HG02943 (cell line): ENCODE data around the gene MESP2.

Experiments
- ATAC-seq: cut with Tn5 transposase; IDR thresholded peaks from one replicate; pipeline ENCODE4 v1.9.1; 2021; ENCODE audit warnings: mild to moderate bottlenecking, low read depth, moderate library complexity; ENCODE audit not compliant: unreplicated experiment

Gene MESP2

GRCh38 chr15:89812847-89813320, 36.8 kb downstream of the MESP2 start:
- ATAC-seq = no peak

- ATAC-seq = no peak
These were observed 37.4 kb downstream of the MESP2 start for GRCh38 chr15:89813381-89814111.

GRCh38 chr15:89814112-89814742, 38.1 kb downstream of the MESP2 start:
- ATAC-seq = no peak

DNA sequence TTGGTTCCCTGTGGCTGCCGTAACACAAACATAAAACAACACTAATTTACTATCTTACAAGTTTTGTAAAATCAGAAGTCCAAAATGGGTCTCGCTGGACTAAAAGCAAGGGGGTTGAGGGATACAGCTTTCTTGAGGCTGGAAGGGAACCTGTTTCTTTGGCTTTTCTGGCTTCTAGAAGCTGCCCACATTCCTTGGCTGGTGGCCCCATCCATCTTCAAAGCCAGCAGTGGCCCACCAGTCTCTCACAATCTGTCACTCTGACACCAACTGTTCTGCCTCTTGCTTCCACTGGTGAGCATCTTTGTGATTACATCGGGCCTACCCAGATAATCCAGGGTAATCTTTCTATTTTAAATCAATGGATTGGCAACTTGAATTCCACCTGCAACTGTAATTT, 39.6 kb downstream of the MESP2 start:
- ATAC-seq = no peak

- no peak for ATAC-seq
These were observed 41.7 kb downstream of the MESP2 start for GRCh38 chr15:89817701-89818280.

DNA sequence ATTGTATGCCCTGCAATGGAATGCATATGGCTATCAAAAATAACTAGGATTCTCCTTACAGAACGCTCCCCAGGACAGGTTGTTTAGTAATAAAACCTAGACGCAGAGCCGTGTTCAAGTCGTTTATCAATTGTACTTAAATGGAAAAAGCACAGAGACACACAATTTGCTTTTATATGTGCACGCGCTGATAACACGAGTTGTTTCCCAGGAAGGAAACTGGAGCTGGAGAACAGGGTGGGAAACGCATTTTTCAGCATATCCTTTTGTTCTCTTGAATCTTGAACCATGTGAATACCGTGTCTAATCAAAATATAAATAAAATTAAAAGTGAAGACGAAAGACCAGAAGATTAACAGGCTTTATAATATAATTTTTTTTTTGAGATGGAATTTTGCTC, 42.2 kb downstream of the MESP2 start:
- ATAC-seq = no peak

DNA sequence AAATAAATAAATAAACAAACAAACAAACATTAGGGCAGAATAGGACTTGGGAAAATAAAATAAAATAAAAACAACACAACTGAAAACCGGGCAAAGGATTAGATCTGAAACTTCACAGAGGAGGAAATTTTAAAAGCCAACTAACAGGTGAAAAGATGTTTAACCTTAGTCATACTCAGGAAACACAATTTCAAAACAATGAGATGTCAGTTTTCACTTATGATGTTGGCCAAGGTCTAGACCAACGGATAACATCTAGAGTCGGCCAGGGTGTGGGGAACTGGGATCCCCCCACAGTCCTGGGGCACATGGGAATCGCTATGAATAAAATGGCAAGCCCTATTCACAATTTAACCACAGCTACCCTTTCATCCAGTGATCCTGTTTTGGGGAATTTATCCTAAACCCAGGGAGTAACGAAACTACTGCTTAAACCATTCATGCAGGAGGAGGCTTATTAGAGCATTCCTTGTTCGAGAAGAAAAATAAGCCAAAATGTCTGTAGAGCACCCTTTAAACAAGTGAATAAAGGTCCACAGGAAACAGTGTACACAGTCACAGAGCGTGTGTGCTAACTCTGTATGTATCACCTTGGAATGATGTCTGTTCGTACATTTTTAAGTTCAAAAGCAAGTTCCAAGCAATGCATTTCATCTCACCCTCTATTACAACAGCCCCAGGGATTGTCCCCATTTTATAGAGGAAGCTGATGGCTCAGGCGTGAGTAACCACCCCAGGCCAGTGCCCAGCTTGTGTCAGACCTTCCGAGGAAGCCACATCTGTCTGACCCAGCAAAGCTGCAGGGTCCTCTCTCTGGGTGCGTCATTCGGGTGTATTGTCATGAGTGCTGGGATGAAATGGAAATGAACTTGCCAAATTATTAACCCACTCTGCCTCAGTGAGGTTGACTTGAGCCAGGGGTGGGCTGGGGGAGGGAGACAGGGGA, 44.8 kb downstream of the MESP2 start:
- no peak for ATAC-seq

- ATAC-seq = no peak
These were observed 45.9 kb downstream of the MESP2 start for GRCh38 chr15:89822026-89822425.

DNA sequence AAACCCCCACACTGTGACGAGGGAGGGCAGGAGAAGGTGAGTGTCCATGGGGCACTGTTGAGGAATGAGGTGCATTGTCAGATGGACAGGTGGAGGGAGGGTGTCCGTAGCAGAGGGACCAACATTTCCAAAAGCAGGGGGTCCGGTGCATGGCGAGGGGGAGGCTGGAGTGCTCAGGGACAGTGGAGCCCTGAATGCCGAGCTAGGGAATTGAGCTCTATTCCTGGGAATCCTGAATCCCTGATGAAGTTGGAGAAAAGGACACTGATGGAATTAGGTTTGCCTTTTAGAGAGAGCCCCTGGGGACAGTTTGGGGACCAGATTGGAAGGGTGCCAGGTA, 46.4 kb downstream of the MESP2 start:
- no peak for ATAC-seq

DNA sequence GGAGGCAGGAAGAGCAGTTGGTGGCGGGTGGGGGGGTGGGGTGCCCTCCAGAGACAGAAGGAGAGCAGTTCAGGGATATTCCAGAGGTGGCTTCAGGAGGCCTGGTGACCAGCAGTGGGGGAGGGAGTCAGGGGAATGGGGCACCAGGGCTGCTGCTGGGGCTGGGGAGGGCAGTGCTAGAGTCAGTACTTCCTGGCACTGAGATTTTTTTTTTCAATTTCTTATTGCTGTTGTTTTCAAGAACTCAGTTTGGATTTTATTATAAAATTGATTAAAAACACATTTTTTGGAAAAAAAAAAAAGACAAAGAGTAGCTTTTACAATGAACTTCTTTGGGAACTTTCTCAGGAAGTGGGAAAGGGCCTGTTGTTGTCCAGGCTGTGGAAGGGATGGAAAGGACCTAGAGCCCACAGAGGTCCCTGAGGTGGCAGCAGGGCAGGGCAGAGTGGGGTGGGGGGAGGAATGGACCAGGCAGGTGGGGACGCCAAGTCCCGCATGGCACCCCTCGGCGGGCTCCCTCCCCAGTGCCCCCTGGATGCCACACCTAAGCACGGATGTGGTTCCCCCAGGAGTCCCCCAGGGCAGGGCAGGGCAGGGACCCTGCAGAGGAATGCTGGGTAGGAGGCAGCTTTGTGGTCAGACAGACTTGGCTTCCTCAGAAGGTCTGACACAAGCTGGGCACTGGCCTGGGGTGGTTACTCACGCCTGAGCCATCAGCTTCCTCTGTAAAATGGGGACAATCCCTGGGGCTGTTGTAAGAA, 47.0 kb downstream of the MESP2 start:
- no peak for ATAC-seq

GRCh38 chr15:89823836-89824606, 47.9 kb downstream of the MESP2 start:
- ATAC-seq = no peak

GRCh38 chr15:89824607-89824867, 48.4 kb downstream of the MESP2 start:
- no peak for ATAC-seq

GRCh38 chr15:89825271-89825940, 49.3 kb downstream of the MESP2 start:
- ATAC-seq = no peak

GRCh38 chr15:89826671-89827655, 50.8 kb downstream of the MESP2 start:
- no peak for ATAC-seq

DNA sequence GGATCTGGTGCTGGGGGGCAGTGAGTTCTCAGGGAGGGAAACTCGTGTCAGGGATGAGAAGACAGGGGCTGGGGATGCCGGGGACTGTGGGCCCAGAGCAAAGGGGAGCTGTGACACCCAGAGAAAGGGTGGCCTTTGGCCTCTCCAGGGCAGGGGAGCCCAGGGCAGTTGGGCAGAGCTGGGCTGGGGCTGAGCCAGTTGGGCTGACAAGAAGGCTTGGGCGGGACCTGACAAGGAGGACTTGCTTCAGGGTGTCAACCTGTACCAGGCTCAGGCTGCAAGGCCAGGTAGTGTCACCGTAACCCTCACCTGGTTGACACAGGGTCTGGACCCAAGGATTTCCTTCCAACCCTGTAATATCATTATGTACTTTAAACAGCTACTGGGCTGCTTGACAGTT, 51.7 kb downstream of the MESP2 start:
- ATAC-seq = no peak
